Measurements from ENCODE around the gene C3AR1.

DNA sequence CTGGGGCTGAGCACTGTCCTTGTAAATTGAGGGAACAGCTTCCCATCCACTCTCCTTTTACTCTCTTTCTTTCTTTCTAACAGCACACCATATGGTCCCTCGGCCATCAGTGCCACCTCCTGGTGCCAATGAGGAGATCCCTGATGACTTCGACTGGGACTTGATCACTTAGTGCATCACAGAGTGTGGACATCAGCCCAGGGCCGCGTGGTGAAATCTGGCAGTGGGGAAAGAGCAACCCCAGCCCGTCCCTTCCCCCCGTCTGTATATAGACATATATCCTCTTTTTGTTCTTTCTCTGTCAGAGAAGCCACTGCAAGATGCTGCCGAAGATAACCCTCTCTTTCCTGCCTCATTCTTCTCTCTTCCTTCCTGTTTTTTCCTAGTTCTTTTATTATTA is 13.5 kb downstream of the C3AR1 start:
- TF ChIP-seq, protein P1, sequence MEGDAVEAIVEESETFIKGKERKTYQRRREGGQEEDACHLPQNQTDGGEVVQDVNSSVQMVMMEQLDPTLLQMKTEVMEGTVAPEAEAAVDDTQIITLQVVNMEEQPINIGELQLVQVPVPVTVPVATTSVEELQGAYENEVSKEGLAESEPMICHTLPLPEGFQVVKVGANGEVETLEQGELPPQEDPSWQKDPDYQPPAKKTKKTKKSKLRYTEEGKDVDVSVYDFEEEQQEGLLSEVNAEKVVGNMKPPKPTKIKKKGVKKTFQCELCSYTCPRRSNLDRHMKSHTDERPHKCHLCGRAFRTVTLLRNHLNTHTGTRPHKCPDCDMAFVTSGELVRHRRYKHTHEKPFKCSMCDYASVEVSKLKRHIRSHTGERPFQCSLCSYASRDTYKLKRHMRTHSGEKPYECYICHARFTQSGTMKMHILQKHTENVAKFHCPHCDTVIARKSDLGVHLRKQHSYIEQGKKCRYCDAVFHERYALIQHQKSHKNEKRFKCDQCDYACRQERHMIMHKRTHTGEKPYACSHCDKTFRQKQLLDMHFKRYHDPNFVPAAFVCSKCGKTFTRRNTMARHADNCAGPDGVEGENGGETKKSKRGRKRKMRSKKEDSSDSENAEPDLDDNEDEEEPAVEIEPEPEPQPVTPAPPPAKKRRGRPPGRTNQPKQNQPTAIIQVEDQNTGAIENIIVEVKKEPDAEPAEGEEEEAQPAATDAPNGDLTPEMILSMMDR (IDR thresholded peaks at IDR 0.05) = no peak
- TF ChIP-seq BHLHE40 (IDR thresholded peaks at IDR 0.05; ENCODE audit: low read depth, low read length) = no peak
- TF ChIP-seq ZFP36 (IDR thresholded peaks at IDR 0.05; ENCODE audit: borderline replicate concordance, partially characterized antibody) = no peak
- no peak for TF ChIP-seq ESRRA (IDR thresholded peaks at IDR 0.05; ENCODE audit: borderline replicate concordance, low read length)
- TF ChIP-seq RAD21 (conservative IDR thresholded peaks at IDR 0.05 in 1 of 2, IDR thresholded peaks at IDR 0.05 in 1 of 2) = no peak
- TF ChIP-seq MAZ (IDR thresholded peaks at IDR 0.05; ENCODE audit: borderline replicate concordance, low read depth, low read length) = no peak
- TF ChIP-seq POLR2A (IDR thresholded peaks at IDR 0.05; ENCODE audit: low read length) = no peak
- no peak for TF ChIP-seq PBX3 (IDR thresholded peaks at IDR 0.05)
